Hepatic stellate cell (primary cell): Measurements from ENCODE around the gene USP17L20.
"Not testable (repeated sequence)": the region's sequence is repeated elsewhere in the genome, so short reads cannot be mapped to it uniquely, and the experiment has no call there.

ENCODE experiments used
- DNase-seq: peaks from one replicate; pipeline ENCODE4 v3.0.0; 2011; ENCODE audit warnings: low spot score

The USP17L20 gene, protein sequence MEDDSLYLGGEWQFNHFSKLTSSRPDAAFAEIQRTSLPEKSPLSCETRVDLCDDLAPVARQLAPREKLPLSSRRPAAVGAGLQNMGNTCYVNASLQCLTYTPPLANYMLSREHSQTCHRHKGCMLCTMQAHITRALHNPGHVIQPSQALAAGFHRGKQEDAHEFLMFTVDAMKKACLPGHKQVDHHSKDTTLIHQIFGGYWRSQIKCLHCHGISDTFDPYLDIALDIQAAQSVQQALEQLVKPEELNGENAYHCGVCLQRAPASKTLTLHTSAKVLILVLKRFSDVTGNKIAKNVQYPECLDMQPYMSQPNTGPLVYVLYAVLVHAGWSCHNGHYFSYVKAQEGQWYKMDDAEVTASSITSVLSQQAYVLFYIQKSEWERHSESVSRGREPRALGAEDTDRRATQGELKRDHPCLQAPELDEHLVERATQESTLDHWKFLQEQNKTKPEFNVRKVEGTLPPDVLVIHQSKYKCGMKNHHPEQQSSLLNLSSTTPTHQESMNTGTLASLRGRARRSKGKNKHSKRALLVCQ

DNA sequence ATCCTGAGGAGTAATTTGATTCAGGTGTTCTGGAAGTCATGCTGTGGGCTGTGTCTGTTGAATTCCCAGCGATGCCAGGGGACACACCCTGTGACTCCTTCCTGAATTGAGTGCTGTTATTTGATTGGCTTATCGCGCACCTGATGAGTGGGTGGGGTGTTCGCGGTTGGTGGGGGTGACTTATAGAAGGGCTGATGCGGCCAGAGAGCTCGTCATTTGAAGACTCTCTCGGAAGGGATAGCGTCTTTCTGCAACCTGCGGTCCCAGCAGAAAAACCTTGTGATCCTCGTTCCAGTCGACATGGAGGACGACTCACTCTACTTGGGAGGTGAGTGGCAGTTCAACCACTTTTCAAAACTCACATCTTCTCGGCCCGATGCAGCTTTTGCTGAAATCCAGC, at the start of gene USP17L20:
TSS of gene USP17L20 (plus strand) at position 301 of the 400 bp plus-strand sequence. CDS start at position 301, 0 bp downstream.
- not testable (repeated sequence) for DNase-seq

DNA sequence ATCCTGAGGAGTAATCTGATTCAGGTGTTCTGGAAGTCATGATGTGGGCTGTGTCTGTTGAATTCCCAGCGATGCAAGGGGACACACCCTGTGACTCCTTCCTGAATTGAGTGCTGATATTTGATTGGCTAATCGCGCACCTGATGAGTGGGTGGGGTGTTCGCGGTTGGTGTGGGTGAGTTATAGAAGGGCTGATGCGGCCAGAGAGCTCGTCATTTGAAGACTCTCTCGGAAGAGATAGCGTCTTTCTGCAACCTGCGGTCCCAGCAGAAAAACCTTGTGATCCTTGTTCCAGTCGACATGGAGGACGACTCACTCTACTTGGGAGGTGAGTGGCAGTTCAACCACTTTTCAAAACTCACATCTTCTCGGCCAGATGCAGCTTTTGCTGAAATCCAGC, 47.6 kb upstream of the USP17L20 start, which contains the start of gene USP17L10:
TSS of gene USP17L10 (plus strand) at position 301 of the 400 bp plus-strand sequence. CDS start at position 301, 0 bp downstream.
- not testable (repeated sequence) for DNase-seq

DNA sequence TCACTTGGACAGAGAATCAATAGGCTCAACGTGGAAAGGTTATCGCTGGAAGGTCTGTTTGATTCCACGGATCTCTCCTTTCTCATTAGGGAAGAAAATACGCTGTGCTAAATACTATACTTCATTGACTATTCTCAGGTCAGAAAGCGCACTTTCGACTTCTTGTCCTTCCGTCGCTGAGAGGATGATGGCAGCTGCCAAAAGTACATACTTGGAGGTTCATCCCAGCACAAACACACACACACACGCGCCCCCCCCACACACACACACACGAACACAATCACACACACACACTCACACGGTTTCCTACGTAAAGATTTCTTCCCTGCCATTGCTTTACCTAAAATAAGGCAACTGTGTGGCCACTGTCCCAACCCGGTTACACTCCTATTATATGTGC, 43.2 kb upstream of the USP17L20 start:
- DNase-seq = not testable (repeated sequence)

DNA sequence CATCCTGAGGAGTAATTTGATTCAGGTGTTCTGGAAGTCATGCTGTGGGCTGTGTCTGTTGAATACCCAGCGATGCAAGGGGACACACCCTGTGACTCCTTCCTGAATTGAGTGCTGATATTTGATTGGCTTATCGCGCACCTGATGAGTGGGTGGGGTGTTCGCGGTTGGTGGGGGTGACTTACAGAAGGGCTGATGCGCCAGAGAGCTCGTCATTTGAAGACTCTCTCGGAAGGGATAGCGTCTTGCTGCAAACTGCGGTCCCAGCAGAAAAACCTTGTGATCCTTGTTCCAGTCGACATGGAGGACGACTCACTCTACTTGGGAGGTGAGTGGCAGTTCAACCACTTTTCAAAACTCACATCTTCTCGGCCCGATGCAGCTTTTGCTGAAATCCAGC, 42.8 kb upstream of the USP17L20 start, which contains the start of gene USP17L11:
TSS of gene USP17L11 (plus strand) at position 301 of the 400 bp plus-strand sequence. CDS start at position 301, 0 bp downstream.
- not testable (repeated sequence) for DNase-seq

DNA sequence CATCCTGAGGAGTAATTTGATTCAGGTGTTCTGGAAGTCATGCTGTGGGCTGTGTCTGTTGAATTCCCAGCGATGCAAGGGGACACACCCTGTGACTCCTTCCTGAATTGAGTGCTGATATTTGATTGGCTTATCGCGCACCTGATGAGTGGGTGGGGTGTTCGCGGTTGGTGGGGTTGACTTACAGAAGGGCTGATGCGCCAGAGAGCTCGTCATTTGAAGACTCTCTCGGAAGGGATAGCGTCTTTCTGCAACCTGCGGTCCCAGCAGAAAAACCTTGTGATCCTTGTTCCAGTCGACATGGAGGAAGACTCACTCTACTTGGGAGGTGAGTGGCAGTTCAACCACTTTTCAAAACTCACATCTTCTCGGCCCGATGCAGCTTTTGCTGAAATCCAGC, 38.1 kb upstream of the USP17L20 start, which contains the start of gene USP17L12:
TSS of gene USP17L12 (plus strand) at position 301 of the 400 bp plus-strand sequence. CDS start at position 301, 0 bp downstream.
- DNase-seq = not testable (repeated sequence)

DNA sequence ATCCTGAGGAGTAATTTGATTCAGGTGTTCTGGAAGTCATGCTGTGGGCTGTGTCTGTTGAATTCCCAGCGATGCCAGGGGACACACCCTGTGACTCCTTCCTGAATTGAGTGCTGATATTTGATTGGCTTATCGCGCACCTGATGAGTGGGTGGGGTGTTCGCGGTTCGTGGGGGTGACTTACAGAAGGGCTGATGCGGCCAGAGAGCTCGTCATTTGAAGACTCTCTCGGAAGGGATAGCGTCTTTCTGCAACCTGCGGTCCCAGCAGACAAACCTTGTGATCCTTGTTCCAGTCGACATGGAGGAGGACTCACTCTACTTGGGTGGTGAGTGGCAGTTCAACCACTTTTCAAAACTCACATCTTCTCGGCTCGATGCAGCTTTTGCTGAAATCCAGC, 33.3 kb upstream of the USP17L20 start, which contains the start of gene USP17L13:
TSS of gene USP17L13 (plus strand) at position 301 of the 400 bp plus-strand sequence. CDS start at position 301, 0 bp downstream.
- DNase-seq = not testable (repeated sequence)

DNA sequence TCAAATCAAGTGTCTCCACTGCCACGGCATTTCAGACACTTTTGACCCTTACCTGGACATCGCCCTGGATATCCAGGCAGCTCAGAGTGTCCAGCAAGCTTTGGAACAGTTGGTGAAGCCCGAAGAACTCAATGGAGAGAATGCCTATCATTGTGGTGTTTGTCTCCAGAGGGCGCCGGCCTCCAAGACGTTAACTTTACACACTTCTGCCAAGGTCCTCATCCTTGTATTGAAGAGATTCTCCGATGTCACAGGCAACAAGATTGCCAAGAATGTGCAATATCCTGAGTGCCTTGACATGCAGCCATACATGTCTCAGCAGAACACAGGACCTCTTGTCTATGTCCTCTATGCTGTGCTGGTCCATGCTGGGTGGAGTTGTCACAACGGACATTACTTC, 27.7 kb upstream of the USP17L20 start:
- DNase-seq = not testable (repeated sequence)

DNA sequence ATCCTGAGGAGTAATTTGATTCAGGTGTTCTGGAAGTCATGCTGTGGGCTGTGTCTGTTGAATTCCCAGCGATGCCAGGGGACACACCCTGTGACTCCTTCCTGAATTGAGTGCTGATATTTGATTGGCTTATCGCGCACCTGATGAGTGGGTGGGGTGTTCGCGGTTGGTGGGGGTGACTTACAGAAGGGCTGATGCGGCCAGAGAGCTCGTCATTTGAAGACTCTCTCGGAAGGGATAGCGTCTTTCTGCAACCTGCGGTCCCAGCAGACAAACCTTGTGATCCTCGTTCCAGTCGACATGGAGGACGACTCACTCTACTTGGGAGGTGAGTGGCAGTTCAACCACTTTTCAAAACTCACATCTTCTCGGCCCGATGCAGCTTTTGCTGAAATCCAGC, 23.8 kb upstream of the USP17L20 start, which contains the start of gene USP17L15:
TSS of gene USP17L15 (plus strand) at position 301 of the 400 bp plus-strand sequence. CDS start at position 301, 0 bp downstream.
- DNase-seq = not testable (repeated sequence)

DNA sequence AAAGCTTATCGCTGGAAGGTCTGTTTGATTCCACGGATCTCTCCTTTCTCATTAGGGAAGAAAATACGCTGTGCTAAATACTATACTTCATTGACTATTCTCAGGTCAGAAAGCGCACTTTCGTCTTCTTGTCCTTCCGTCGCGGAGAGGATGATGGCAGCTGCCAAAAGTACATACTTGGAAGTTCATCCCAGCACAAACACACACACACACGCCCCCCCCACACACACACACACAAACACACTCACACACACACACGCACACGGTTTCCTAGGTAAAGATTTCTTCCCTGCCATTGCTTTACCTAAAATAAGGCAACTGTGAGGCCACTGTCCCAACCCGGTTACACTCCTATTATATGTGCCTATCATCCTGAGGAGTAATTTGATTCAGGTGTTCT, 19.5 kb upstream of the USP17L20 start:
- not testable (repeated sequence) for DNase-seq

DNA sequence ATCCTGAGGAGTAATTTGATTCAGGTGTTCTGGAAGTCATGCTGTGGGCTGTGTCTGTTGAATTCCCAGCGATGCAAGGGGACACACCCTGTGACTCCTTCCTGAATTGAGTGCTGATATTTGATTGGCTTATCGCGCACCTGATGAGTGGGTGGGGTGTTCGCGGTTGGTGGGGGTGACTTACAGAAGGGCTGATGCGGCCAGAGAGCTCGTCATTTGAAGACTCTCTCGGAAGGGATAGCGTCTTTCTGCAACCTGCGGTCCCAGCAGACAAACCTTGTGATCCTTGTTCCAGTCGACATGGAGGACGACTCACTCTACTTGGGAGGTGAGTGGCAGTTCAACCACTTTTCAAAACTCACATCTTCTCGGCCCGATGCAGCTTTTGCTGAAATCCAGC, 14.3 kb upstream of the USP17L20 start, which contains the start of gene USP17L17:
TSS of gene USP17L17 (plus strand) at position 301 of the 400 bp plus-strand sequence. CDS start at position 301, 0 bp downstream.
- not testable (repeated sequence) for DNase-seq

DNA sequence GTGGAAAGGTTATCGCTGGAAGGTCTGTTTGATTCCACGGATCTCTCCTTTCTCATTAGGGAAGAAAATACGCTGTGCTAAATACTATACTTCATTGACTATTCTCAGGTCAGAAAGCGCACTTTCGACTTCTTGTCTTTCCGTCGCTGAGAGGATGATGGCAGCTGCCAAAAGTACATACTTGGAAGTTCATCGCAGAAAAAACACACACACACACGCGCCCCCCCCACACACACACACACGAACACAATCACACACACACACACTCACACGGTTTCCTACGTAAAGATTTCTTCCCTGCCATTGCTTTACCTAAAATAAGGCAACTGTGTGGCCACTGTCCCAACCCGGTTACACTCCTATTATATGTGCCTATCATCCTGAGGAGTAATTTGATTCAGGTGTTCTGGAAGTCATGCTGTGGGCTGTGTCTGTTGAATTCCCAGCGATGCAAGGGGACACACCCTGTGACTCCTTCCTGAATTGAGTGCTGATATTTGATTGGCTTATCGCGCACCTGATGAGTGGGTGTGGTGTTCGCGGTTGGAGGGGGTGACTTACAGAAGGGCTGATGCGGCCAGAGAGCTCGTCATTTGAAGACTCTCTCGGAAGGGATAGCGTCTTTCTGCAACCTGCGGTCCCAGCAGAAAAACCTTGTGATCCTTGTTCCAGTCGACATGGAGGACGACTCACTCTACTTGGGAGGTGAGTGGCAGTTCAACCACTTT, 9.8 kb upstream of the USP17L20 start, which contains the start of gene USP17L18:
TSS of gene USP17L18 (plus strand) at position 678 of the 728 bp plus-strand sequence. CDS start at position 678, 0 bp downstream.
- not testable (repeated sequence) for DNase-seq

DNA sequence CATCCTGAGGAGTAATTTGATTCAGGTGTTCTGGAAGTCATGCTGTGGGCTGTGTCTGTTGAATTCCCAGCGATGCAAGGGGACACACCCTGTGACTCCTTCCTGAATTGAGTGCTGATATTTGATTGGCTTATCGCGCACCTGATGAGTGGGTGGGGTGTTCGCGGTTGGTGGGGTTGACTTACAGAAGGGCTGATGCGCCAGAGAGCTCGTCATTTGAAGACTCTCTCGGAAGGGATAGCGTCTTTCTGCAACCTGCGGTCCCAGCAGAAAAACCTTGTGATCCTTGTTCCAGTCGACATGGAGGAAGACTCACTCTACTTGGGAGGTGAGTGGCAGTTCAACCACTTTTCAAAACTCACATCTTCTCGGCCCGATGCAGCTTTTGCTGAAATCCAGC, 4.8 kb upstream of the USP17L20 start, which contains the start of gene USP17L19:
TSS of gene USP17L19 (plus strand) at position 301 of the 400 bp plus-strand sequence. CDS start at position 301, 0 bp downstream.
- DNase-seq = not testable (repeated sequence)

DNA sequence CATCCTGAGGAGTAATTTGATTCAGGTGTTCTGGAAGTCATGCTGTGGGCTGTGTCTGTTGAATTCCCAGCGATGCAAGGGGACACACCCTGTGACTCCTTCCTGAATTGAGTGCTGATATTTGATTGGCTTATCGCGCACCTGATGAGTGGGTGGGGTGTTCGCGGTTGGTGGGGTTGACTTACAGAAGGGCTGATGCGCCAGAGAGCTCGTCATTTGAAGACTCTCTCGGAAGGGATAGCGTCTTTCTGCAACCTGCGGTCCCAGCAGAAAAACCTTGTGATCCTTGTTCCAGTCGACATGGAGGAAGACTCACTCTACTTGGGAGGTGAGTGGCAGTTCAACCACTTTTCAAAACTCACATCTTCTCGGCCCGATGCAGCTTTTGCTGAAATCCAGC, 4.6 kb downstream of the USP17L20 start, which contains the start of gene USP17L21:
TSS of gene USP17L21 (plus strand) at position 301 of the 400 bp plus-strand sequence. CDS start at position 301, 0 bp downstream.
- DNase-seq = not testable (repeated sequence)

DNA sequence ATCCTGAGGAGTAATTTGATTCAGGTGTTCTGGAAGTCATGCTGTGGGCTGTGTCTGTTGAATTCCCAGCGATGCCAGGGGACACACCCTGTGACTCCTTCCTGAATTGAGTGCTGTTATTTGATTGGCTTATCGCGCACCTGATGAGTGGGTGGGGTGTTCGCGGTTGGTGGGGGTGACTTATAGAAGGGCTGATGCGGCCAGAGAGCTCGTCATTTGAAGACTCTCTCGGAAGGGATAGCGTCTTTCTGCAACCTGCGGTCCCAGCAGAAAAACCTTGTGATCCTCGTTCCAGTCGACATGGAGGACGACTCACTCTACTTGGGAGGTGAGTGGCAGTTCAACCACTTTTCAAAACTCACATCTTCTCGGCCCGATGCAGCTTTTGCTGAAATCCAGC, 9.4 kb downstream of the USP17L20 start, which contains the start of gene USP17L22:
TSS of gene USP17L22 (plus strand) at position 301 of the 400 bp plus-strand sequence. CDS start at position 301, 0 bp downstream.
- not testable (repeated sequence) for DNase-seq

DNA sequence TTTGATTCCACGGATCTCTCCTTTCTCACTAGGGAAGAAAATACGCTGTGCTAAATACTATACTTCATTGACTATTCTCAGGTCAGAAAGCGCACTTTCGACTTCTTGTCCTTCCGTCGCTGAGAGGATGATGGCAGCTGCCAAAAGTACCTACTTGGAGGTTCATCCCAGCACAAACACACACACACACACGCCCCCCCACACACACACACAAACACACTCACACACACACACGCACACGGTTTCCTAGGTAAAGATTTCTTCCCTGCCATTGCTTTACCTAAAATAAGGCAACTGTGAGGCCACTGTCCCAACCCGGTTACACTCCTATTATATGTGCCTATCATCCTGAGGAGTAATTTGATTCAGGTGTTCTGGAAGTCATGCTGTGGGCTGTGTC, 13.8 kb downstream of the USP17L20 start:
- not testable (repeated sequence) for DNase-seq
